Activated T-helper 1 cell treated with anti-CD3 and anti-CD28 coated beads, Interleukin-12 subunit alpha, Interleukin-12 subunit beta, Interleukin-2, Interleukin-4 antibody, amounts not matched to agents 30 ng/mL and 10 ng/mL and 1 ng/mL, durations not matched to agents 14 hours and 24 hours and 36 hours (primary cell): ENCODE results near the gene FLT1. TPM values are rescaled to one million over a fixed set of nuclear protein-coding genes. Genes with fewer than 3 reads are reported as not detected.

Experiments used
- DNase-seq: peaks from one replicate; pipeline ENCODE4 v3.0.0; 2021; ENCODE audit warnings: low spot score
- H3K27ac Mint-ChIP-seq: one replicate; pipeline ENCODE4 v1.8.0; 2021; ENCODE audit warnings: mild to moderate bottlenecking, mixed read lengths
- H3K27me3 Mint-ChIP-seq: one replicate; pipeline ENCODE4 v1.8.0; 2022; ENCODE audit warnings: mild to moderate bottlenecking, moderate library complexity, mixed read lengths; ENCODE audit not compliant: insufficient read depth
- H3K36me3 Mint-ChIP-seq: one replicate; pipeline ENCODE4 v1.8.0; 2021; ENCODE audit warnings: low read depth, mixed read lengths
- H3K4me1 Mint-ChIP-seq: one replicate; pipeline ENCODE4 v1.8.0; 2021; ENCODE audit warnings: low read depth, mixed read lengths
- H3K4me3 Mint-ChIP-seq: one replicate; pipeline ENCODE4 v1.8.0; 2021; ENCODE audit warnings: mild to moderate bottlenecking, moderate library complexity, mixed read lengths
- H3K9me3 Mint-ChIP-seq: one replicate; pipeline ENCODE4 v1.8.0; 2021; ENCODE audit warnings: mixed read lengths
- intact Hi-C: fragments of 100-400 bp; cut with micrococcal nuclease; formaldehyde crosslinking; loops from one replicate; pipeline ENCODE4 v1.15.1; 2024
- total RNA-seq: library from RNA; stranded (reverse); gene quantifications from 2 replicates; pipeline ENCODE4 v1.2.3, GENCODE V29; 2022

Gene FLT1
- total RNA-seq, 1 donor from 2014 or later, result 45.6 TPM

DNA sequence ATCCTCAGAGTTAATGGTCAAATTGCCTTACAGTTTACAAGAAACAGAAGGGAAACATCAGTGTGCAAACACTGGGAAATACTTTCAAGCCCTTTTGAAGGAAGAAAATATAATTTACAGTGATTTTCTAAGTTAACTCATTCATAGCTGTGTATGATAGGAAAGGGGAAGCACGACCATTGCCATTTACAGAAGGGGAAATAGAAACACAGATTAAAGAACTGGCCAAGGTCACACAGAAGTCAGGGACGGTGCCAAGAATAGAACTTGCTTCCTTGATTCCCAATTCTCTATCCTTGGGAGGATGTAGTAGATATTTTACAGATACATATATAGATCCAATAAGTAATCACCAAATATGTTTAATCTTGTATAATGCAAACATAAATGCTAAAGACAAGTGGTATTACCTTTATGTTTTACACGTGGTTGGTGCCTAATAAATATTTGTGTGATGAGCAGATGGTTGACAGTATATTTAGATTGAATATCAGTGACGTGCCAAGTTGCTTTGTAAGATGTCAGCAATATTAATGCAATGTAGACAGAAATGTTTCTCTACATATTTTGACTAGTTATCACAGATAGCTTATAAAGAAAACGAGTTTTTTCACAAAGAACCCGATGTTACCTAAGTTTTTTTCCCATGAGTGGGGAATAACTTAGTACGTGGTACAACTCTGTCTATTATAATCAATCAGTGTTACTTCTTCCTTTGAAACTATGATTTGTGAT, 73.1 kb downstream of the FLT1 start:
- Mint-ChIP-seq H3K27ac (no peak overlapping the region), H3K4me3 (no peak overlapping the region)
- intact Hi-C loops, result no loop called here

DNA sequence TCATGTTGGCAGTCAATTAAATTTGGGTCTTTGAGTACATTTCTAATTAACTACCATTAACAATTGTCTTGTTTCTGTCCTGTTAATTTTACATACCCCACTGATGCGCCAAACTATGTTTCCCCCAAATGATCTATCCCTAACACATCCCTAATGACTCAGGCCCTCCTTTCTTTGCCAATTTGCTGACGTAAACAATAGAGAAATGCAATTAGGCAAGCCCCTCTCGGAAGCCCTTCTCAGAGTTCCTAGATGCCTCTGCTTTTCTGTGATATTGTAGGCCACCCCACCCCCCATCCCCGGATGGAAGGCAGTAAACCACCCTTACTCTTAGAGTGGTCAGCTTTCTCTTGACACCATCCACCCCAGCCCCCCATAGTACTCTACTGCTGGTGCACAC, 74.2 kb downstream of the FLT1 start:
- peaks cover 2% of the 10 kb centered on the region for H3K27me3 Mint-ChIP-seq
- no peaks in the 10 kb centered on the region for H3K9me3 Mint-ChIP-seq
- no peak overlapping the region for H3K27ac Mint-ChIP-seq
- DNase-seq, result no peak
- no peak overlapping the region for H3K4me3 Mint-ChIP-seq
- intact Hi-C loops, result no loop called here
- peaks cover 10% of the 10 kb centered on the region for H3K36me3 Mint-ChIP-seq
- H3K4me1 Mint-ChIP-seq, result peaks cover 18% of the 10 kb centered on the region

More for the DNA sequence above, 73.1 kb downstream of the FLT1 start:
- H3K36me3 Mint-ChIP-seq, result peaks cover 15% of the 10 kb centered on the region
- H3K4me1 Mint-ChIP-seq, result peaks cover 18% of the 10 kb centered on the region
- peaks cover 2% of the 10 kb centered on the region for H3K27me3 Mint-ChIP-seq
- DNase-seq, result no peak
- no peaks in the 10 kb centered on the region for H3K9me3 Mint-ChIP-seq

GRCh38 chr13:28415994-28416421, 78.9 kb downstream of the FLT1 start:
- H3K4me1 Mint-ChIP-seq, result peaks cover 4% of the 10 kb centered on the region
- H3K4me3 Mint-ChIP-seq, result no peak overlapping the region
- intact Hi-C loops, result no loop called here
- H3K9me3 Mint-ChIP-seq, result no peaks in the 10 kb centered on the region
- peaks cover 2% of the 10 kb centered on the region for H3K27me3 Mint-ChIP-seq
- DNase-seq, result no peak
- peaks cover 6% of the 10 kb centered on the region for H3K36me3 Mint-ChIP-seq
- no peak overlapping the region for H3K27ac Mint-ChIP-seq

DNA sequence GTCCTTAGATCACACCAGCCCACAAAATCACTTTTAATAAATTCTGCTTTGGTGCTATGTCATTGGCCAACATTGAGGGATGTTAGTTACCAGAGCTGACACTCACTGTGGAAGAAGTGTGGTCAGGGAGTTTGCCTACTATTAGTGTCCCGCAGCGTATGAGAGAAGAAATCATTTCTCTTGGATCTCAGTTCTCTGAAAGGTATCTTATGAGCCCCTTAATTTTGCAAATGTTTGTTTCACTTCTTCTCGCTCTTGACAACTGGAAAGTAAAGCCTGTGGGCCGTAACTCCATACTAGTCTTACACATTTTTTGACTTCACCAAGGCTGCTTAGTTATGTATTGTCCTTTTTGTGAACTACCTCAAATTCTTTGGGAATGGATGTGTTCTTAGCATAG, 80.9 kb downstream of the FLT1 start:
- peaks cover 8% of the 10 kb centered on the region for H3K36me3 Mint-ChIP-seq
- peaks cover 2% of the 10 kb centered on the region for H3K27me3 Mint-ChIP-seq
- peaks cover 17% of the 10 kb centered on the region for H3K4me1 Mint-ChIP-seq
- H3K9me3 Mint-ChIP-seq, result no peaks in the 10 kb centered on the region
- no peak overlapping the region for H3K27ac Mint-ChIP-seq
- DNase-seq, result no peak
- H3K4me3 Mint-ChIP-seq, result no peak overlapping the region
- intact Hi-C loops, result no loop called here

GRCh38 chr13:28412981-28413380, 81.9 kb downstream of the FLT1 start:
- Mint-ChIP-seq H3K4me3 (no peak overlapping the region), H3K27ac (no peak overlapping the region), H3K27me3 (no peaks in the 10 kb centered on the region), H3K9me3 (no peaks in the 10 kb centered on the region), H3K36me3 (peaks cover 8% of the 10 kb centered on the region), H3K4me1 (peaks cover 27% of the 10 kb centered on the region)
- DNase-seq, result no peak
- intact Hi-C loops, result no loop called here

GRCh38 chr13:28411831-28412353, 83.0 kb downstream of the FLT1 start:
- Mint-ChIP-seq H3K4me3 (no peak overlapping the region), H3K27ac (no peak overlapping the region), H3K27me3 (no peaks in the 10 kb centered on the region), H3K36me3 (peaks cover 6% of the 10 kb centered on the region), H3K4me1 (peaks cover 32% of the 10 kb centered on the region), H3K9me3 (no peaks in the 10 kb centered on the region)
- no peak for DNase-seq
- intact Hi-C loops, result no loop called here

DNA sequence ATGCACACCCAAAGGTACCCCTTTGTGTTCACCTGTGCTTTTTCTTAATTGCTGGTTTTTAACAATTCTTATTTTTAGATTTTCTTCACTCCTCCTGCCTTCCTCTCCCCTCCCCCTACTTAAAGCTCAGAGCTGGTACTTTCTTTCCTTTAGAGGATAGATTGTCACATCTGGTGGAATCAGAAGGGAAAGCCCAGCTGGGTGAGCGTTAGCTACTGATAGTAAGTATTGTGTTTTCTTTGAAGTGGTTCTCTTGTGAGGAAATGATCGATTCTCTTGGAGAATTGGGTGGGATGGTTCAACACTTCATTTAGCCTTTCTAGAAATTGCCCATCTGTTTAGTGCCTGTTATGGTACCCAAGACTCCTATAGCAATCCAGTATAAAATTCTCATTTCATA, 84.8 kb downstream of the FLT1 start:
- intact Hi-C loops, result no loop called here
- Mint-ChIP-seq H3K9me3 (no peaks in the 10 kb centered on the region), H3K27ac (no peak overlapping the region), H3K4me1 (peaks cover 32% of the 10 kb centered on the region), H3K36me3 (peaks cover 9% of the 10 kb centered on the region), H3K4me3 (no peak overlapping the region), H3K27me3 (no peaks in the 10 kb centered on the region)
- no peak for DNase-seq

DNA sequence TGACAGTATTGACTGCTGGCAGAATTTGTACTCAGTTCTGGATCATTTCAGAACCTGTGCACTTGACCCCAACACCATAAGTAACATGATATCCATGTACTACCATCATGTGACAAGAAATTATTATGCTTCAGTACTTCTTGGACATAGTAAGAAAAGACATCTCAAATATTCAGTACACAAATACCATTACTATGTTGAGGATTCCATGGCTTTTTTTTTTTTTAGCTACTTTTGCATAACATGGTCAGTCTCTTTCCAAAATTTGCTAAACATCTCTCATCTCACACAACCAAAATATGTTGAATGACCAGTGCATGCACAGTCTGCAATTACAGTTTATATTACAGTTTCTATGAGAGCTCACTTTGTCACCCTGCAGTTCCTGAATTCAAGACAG, 85.3 kb downstream of the FLT1 start:
- no peak for DNase-seq
- H3K36me3 Mint-ChIP-seq, result peaks cover 9% of the 10 kb centered on the region
- no peaks in the 10 kb centered on the region for H3K27me3 Mint-ChIP-seq
- H3K4me1 Mint-ChIP-seq, result peaks cover 32% of the 10 kb centered on the region
- intact Hi-C loops, result no loop called here
- H3K9me3 Mint-ChIP-seq, result no peaks in the 10 kb centered on the region
- H3K27ac Mint-ChIP-seq, result no peak overlapping the region
- no peak overlapping the region for H3K4me3 Mint-ChIP-seq

- no peak overlapping the region for H3K4me3 Mint-ChIP-seq
- intact Hi-C loops, result no loop called here
- DNase-seq, result no peak
- peaks cover 32% of the 10 kb centered on the region for H3K4me1 Mint-ChIP-seq
- no peaks in the 10 kb centered on the region for H3K27me3 Mint-ChIP-seq
- H3K27ac Mint-ChIP-seq, result no peak overlapping the region
- H3K9me3 Mint-ChIP-seq, result no peaks in the 10 kb centered on the region
- H3K36me3 Mint-ChIP-seq, result peaks cover 10% of the 10 kb centered on the region
These were observed 86.1 kb downstream of the FLT1 start for GRCh38 chr13:28408863-28409262.

GRCh38 chr13:28408235-28408848, 86.6 kb downstream of the FLT1 start:
- DNase-seq, result no peak
- H3K4me3 Mint-ChIP-seq, result no peak overlapping the region
- peaks cover 10% of the 10 kb centered on the region for H3K36me3 Mint-ChIP-seq
- H3K4me1 Mint-ChIP-seq, result peaks cover 32% of the 10 kb centered on the region
- H3K27me3 Mint-ChIP-seq, result no peaks in the 10 kb centered on the region
- H3K27ac Mint-ChIP-seq, result no peak overlapping the region
- intact Hi-C loops, result no loop called here
- no peaks in the 10 kb centered on the region for H3K9me3 Mint-ChIP-seq

GRCh38 chr13:28406733-28407266, 88.1 kb downstream of the FLT1 start:
- H3K27ac Mint-ChIP-seq, result no peak overlapping the region
- H3K27me3 Mint-ChIP-seq, result no peaks in the 10 kb centered on the region
- DNase-seq, result no peak
- intact Hi-C loops, result no loop called here
- no peak overlapping the region for H3K4me3 Mint-ChIP-seq
- peaks cover 35% of the 10 kb centered on the region for H3K4me1 Mint-ChIP-seq
- no peaks in the 10 kb centered on the region for H3K9me3 Mint-ChIP-seq
- H3K36me3 Mint-ChIP-seq, result peaks cover 10% of the 10 kb centered on the region

DNA sequence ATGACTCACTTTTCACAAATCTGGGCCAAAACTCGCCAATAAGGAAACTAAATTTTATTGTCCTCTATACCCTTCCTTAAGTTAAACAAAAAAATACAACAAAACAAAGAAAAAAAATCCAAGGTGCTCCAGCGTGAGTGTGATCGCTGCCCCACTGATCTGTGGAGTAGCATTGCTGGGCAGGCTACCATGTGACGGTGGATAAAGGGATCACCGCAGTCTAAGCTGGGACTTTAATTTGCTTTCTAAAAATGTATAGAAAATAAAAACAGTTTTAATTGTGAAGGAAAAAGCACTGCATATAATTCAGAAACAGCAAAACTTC, 92.9 kb downstream of the FLT1 start:
- intact Hi-C loops, result loop anchor here (5.0 kb wide), 1 partner anchor 235 kb away; no protein-coding TSS in a partner anchor
- H3K27me3 Mint-ChIP-seq, result no peaks in the 10 kb centered on the region
- no peak for DNase-seq
- H3K4me3 Mint-ChIP-seq, result no peak overlapping the region
- H3K9me3 Mint-ChIP-seq, result no peaks in the 10 kb centered on the region
- no peak overlapping the region for H3K27ac Mint-ChIP-seq
- H3K4me1 Mint-ChIP-seq, result peaks cover 10% of the 10 kb centered on the region
- H3K36me3 Mint-ChIP-seq, result peaks cover 10% of the 10 kb centered on the region

GRCh38 chr13:28401303-28402056, 93.4 kb downstream of the FLT1 start:
- H3K4me3 Mint-ChIP-seq, result no peak overlapping the region
- no peaks in the 10 kb centered on the region for H3K27me3 Mint-ChIP-seq
- H3K36me3 Mint-ChIP-seq, result peaks cover 13% of the 10 kb centered on the region
- no peak for DNase-seq
- H3K4me1 Mint-ChIP-seq, result peaks cover 10% of the 10 kb centered on the region
- peak overlapping the region; percentile 59 for H3K27ac Mint-ChIP-seq
- no peaks in the 10 kb centered on the region for H3K9me3 Mint-ChIP-seq
- intact Hi-C loops, result loop anchor here (5.0 kb wide), 1 partner anchor 236 kb away; no protein-coding TSS in a partner anchor
